G401.6 (cell line): Measurements from ENCODE around the gene RAPGEF3.

Experiments used
- FAIRE-seq: peaks from 2 replicates; lab custom pipeline; 2012; peaks lifted over from hg19 to GRCh38; lab: Jason Lieb, UNC

RAPGEF3 gene

DNA sequence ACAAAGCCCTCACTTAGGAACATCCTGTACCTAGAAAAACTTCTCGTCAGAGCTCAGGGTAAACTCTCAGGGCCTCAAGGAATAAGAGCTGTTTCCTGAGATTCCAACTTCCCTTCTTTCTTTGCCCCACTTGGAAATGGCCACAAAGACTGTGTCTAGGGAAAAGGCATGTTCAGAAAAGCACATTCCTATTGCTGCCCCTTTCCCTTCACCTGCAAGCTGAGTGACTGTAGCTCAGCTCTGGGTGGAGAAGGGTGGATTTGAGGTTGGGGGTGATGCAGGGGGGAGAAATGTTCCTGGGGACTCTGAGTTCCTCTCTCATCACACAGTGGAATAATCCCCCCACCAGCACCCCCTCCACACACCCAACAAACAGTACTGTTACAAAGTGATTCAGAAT is 40.1 kb downstream of the RAPGEF3 start:
- no peak for FAIRE-seq

DNA sequence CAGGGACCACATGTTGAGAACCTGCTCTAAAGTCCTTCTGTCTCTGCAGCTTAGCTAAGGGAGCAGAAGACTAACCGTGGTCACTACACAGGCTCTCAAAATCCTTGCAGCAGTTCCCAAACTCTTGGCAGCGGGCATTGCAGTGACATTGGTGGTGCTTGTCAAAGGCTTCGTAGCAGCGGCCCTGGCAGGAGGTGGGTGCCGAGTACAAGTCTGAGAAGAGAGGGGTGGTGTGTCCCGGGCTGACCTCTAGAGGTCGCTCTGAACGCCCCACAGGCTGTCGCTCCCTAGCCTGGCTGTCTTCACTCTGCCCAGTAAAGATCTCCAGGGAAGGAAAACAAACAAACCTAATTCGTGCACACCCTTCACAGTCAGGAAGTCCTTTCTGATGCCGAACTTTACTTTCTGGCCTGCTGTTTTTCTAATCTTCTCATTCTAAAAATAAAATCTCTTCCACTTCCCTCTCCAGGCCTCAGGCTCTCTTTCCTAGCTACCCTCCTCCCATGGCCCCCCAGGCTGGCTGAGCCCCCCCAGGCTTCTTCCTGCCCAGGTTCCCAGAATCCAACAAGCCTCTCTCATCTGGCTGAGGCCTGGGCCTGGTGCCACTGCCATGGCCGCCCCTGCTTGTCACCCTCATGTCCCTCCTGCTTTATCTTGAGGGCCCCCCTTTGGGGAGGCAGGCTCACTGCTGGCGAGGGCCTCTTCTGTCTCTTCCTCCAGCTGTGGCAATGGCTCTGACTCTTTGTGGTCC is 41.1 kb downstream of the RAPGEF3 start:
- peak; percentile 62 for FAIRE-seq

DNA sequence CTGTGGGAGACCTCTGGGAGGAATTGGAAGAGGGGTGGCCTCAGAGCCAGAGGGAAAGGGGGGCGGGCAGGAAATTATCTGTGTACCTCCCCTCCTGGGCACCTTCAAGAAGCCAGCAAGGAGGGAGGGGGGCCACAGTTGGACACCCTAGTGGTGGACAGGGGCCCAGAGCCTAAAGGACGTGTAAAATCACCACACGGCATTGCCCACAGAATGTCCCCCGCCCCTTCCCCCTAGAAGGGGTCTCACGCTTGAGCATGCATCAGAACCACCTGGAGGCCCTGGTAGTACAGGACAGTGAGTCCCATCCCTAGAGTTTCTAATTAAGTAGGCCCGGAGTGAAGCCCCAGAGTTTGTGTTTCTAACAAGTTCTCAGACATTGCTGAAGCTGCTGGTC is 41.6 kb downstream of the RAPGEF3 start:
- FAIRE-seq: no peak

GRCh38 chr12:47715877-47716548 is 42.7 kb downstream of the RAPGEF3 start:
- FAIRE-seq: no peak

- peak; percentile 13 for FAIRE-seq
These were observed 43.2 kb downstream of the RAPGEF3 start for GRCh38 chr12:47715393-47715876.

DNA sequence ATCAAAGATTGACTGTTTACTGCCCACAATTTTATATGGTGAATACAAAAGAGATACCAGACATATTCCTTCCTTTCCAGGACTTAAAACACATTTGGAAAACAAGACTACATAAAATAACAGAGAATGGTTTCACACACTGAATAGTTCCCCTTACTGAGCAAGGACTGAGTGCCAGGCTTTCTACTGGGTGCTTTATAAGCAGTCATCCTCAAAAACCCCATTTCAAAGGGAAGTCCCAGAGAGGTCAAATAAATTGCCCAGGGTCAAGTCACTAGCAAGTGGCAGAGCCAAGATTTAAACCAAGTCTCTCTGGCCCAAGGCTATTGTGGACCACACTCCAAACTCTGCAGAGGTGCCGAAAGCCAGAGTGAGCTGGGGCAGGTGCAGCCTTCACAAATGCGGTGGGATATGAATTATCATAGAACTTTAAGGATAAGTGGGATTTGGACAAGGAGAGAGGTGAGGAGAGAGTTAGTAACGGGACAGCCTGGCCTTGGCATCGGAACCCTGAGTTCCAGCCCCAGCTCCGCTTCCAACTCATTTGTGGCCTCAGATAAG is 43.8 kb downstream of the RAPGEF3 start:
- no peak for FAIRE-seq

- no peak for FAIRE-seq
These were observed 46.5 kb downstream of the RAPGEF3 start for GRCh38 chr12:47712171-47712570.

GRCh38 chr12:47711448-47711847 is 47.2 kb downstream of the RAPGEF3 start:
- FAIRE-seq: no peak

DNA sequence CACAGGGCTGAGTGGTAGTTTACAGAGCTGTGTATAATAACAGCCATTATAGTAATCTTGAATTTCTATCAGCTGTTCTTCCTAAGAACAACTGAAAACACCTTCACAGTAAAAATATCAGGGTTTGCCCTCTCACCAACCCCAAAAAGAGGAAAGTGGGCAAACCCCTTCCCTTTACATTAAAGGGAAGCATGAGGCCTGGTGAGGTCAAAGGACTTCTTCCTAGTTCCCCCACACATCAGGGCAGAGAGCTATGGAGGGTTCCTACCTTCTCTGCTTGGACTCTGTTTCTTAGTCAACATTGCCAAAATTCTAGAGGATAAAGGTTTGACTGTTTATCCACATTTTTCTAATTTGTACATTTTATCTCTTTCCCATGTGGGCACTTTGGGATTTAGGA is 48.4 kb downstream of the RAPGEF3 start:
- no peak for FAIRE-seq

DNA sequence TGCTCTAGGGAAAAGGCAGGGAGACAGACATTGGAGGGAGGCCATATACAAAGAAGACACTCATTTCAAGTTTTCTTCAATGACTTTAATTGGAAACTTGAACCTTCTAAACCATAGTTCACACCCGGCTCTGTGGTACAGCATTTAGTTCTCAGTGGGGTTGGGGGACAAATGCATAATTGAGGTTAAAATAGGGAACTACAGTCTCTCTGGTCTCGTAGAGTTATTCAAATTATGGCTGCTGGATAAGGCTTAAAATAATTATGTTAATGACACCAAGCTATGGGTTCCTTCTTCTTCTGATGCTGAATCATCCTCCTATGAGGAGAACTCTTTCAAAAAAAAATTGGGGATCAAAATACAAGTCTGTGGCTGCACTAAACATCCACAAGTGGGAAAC is 49.0 kb downstream of the RAPGEF3 start:
- no peak for FAIRE-seq

DNA sequence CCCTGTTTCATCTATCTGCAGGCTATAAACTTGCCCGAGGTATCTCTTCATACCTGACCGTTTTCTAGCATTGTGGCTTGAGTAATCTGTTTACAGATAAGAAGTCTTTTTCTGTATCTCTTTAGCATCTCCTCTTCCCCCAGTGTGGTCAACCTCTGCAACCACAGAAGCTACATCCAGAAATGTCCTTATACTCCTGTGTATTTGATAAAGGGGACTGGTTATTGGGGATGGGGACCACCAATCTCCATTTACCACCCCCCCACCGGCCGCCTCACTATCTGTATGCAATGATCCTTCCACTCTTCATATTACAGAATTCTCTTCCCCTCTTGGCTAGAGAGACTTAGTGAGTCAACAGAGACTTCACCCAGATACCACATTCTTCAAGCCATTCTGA is 49.4 kb downstream of the RAPGEF3 start:
- no peak for FAIRE-seq

- no peak for FAIRE-seq
These were observed 50.7 kb downstream of the RAPGEF3 start for GRCh38 chr12:47707905-47708543.

GRCh38 chr12:47707355-47707754 is 51.3 kb downstream of the RAPGEF3 start:
- FAIRE-seq: no peak

DNA sequence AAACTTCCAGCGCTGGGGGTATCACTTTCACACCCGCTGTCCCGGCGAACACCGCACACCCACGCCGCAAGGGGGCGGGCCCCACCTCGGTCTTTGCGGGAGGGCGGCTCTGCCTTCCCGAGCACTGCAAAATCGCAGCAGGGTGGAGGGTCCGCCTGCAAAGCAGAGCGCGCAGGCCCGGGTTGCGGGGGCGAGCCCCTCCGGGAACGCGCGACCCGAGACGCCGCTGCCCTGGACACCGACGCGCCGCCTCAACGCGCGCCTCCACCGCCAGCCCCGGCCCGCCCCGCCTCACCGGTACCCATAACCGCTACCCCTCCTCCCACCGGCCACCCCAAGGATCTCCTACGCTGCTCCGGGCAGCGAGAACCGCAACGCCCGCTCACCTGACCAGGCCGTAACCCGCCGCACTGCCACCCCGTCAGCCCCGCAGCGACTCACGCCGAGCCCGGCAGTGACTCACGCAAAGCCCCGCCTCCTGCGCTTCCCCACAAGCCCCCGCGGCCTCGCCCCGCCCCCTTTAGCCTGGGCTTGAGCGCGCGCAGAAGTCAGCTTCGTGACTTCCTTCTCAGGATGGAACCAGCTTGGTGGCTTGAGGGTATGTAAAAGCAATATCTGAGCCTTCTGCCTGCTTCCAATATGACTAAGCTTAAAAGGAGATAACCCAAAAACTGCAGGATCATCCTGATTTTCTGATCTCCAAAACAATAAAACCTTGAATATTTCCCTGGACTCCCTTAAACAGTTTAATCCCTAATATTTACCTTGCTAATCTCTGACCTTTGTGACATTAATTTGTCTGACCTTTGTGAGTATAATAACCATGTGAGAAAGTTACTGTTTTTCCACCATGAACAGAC is 52.9 kb downstream of the RAPGEF3 start, which contains the start of gene RPAP3:
Gene RPAP3, minus strand, starts transcription at position 465 of the 860 bp plus-strand sequence. CDS start 3,190 bp downstream, outside the sequence.
- FAIRE-seq: peak; percentile 82

- FAIRE-seq: no peak
These were observed 53.5 kb downstream of the RAPGEF3 start for GRCh38 chr12:47705229-47705565.

GRCh38 chr12:47704719-47705118 is 54.0 kb downstream of the RAPGEF3 start:
- FAIRE-seq: no peak

DNA sequence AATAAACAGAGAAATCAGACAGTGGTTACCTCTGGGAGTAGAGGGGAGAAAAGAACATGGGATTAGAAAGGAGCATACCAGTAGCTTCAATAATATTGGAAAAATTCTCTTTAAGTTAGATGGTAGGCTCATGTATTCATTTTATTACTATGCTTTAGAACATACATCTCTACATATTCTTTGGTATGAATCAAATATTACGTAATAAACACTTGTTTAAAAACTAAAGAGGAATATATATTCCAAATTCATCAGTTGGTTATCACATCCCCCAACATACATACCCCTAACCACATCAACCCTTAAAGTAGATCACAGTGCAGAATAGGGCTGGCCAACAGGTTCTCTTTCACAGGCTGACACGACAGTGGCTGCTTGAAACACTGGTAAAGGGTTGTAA is 58.4 kb downstream of the RAPGEF3 start:
- FAIRE-seq: no peak

DNA sequence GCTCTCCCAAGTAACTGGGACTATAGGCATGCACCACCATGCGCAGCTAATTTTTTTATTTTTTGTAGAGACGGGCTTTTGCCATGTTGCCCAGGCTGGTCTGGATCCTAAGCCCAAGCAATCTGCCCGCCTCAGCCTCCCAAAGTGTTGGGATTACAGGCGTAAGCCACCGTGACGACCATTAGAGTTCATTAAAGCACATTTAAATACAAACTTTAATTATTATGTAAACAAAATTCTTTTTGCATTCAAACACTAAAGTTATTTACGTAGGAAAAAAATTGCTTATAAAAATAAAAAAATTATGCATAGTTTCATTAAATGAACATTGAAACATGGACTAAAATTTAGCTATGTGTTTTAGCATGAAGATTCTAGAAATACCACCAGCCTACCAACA is 60.0 kb downstream of the RAPGEF3 start:
- no peak for FAIRE-seq

DNA sequence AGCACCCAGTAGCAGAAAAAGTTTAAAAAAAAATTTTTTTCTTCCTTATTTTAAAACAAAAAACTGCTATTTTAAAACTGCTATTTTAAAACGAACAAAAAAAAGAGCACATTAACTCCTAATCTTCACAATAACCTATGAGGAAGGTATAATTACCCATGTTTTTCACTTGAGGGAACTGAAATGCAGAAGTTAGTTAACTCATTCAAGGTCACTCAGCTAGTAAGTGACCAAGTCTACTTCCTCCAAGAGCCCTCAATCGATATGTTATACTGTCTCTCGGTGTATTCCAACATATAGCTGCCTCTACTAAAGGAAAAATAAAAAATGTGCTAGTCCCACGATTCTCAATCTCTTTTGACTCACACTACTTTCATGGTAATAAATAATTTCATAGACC is 60.6 kb downstream of the RAPGEF3 start:
- FAIRE-seq: peak; percentile 74

DNA sequence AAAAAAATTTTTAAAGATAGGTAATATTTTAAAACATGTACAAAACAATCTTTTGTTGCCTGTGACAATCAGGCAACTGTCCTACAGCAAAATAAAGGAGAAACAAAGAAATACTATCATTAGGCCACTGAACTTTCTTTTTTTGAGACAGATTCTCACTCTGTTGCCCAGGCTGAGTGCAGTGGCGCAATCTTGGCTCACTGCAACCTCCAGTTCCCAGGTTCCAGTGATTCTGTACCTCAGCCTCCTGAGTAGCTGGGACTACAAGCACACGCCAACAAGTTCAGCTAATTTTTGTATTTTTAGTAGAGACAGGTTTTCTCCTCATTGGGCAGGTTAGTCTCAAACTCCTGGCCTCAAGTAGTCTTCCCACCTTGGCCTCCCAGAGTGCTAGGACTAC is 69.5 kb downstream of the RAPGEF3 start:
- no peak for FAIRE-seq

DNA sequence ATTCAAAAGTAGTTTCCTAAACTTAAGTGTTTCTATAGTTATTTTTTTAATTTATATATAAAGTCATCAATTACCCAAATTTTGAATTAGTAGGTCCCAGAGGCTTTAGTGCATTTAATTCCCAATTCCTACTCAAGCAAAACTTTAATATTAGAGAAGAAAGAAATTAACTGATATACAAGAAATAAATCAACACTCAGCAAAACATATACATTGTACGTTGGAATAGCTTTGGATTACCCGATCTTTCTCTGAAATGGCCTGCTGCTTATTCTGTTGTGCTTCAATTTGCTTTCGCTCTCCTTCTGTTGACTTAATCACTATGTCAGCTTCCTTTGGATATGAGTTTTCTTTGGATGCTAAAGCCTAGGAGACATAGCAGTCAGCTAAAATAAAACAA is 71.0 kb downstream of the RAPGEF3 start:
- no peak for FAIRE-seq

GRCh38 chr12:47686645-47687240 is 71.9 kb downstream of the RAPGEF3 start:
- peak; percentile 98 for FAIRE-seq
